HepG2 (cell line): ENCODE results near the gene ASGR1. TPM values are rescaled to one million over a fixed set of nuclear protein-coding genes. Genes with fewer than 3 reads are reported as not detected.

ENCODE experiments used
- MAFF ChIP-seq: IDR thresholded peaks from 2 replicates; pipeline ENCODE4 v1.6.1; 2011; ENCODE audit warnings: low read depth, low read length, improper control_type of control experiment
- MYNN ChIP-seq: sonication (generic); formaldehyde crosslinking; IDR thresholded peaks from 2 replicates; pipeline ENCODE4 v1.4.0; 2020; ENCODE audit warnings: mild to moderate bottlenecking, low read depth, missing genetic modification reagents
- NCOA5 ChIP-seq: sonication (generic); formaldehyde crosslinking; IDR thresholded peaks from 2 replicates; pipeline ENCODE4 v1.4.0; 2020; ENCODE audit warnings: missing genetic modification reagents
- NR2F1 ChIP-seq, 2 experiments: fragments of 450-650 bp in 1 of 2; formaldehyde crosslinking in 1 of 2; IDR thresholded peaks; 2 replicates each; pipeline versions ENCODE4 v1.5.0 to v1.6.1; 2016 to 2020; ENCODE audit warnings: mild to moderate bottlenecking in 1 of 2, missing compliant biosample characterization in 1 of 2, missing genetic modification reagents in 1 of 2, moderate library complexity in 1 of 2
- NR2F2 ChIP-seq: IDR thresholded peaks from 2 replicates; pipeline ENCODE4 v1.6.1; 2012; ENCODE audit warnings: low read depth, inconsistent platforms, borderline replicate concordance
- PITX1 ChIP-seq: sonication (generic); formaldehyde crosslinking; IDR thresholded peaks from 2 replicates; pipeline ENCODE4 v1.5.1; 2020; ENCODE audit warnings: mild to moderate bottlenecking, missing genetic modification reagents
- PRDM15 ChIP-seq: sonication (generic); formaldehyde crosslinking; IDR thresholded peaks from 2 replicates; pipeline ENCODE4 v1.4.0; 2020; ENCODE audit warnings: missing genetic modification reagents
- RCOR2 ChIP-seq: IDR thresholded peaks from 2 replicates; pipeline ENCODE4 v1.6.1; 2016; ENCODE audit warnings: missing biosample characterization, missing genetic modification reagents
- RFX3 ChIP-seq: IDR thresholded peaks from 2 replicates; pipeline ENCODE4 v1.6.1; 2016; ENCODE audit warnings: missing biosample characterization, missing genetic modification reagents
- RXRA ChIP-seq: sonication (generic); formaldehyde crosslinking; IDR thresholded peaks from 2 replicates; pipeline ENCODE4 v1.5.1; 2020; ENCODE audit warnings: missing genetic modification reagents
- RXRB ChIP-seq: IDR thresholded peaks from 2 replicates; pipeline ENCODE4 v1.6.1; 2016; ENCODE audit warnings: borderline replicate concordance, missing genetic modification reagents, missing compliant biosample characterization
- SIN3B ChIP-seq: fragments of 150-350 bp; IDR thresholded peaks from 2 replicates; pipeline ENCODE4 v1.6.1; 2014; ENCODE audit warnings: low read length
- SMC3 ChIP-seq: IDR thresholded peaks from 2 replicates; pipeline ENCODE4 v1.6.1; 2011; ENCODE audit warnings: low read length, improper control_type of control experiment
- SOX5 ChIP-seq: IDR thresholded peaks from 2 replicates; pipeline ENCODE4 v1.6.1; 2016; ENCODE audit warnings: borderline replicate concordance
- SP4 ChIP-seq: sonication (generic); formaldehyde crosslinking; IDR thresholded peaks from 2 replicates; pipeline ENCODE4 v1.8.1; 2023; ENCODE audit warnings: mild to moderate bottlenecking, missing genetic modification reagents
- TMF1 ChIP-seq: sonication (generic); formaldehyde crosslinking; IDR thresholded peaks from 2 replicates; pipeline ENCODE4 v1.8.1; 2022; ENCODE audit warnings: low read depth, missing genetic modification reagents
- ZNF552 ChIP-seq: sonication (generic); formaldehyde crosslinking; IDR thresholded peaks from 2 replicates; pipeline ENCODE4 v1.9.0; 2022; ENCODE audit warnings: missing genetic modification reagents, mild to moderate bottlenecking, borderline replicate concordance
- ZNF589 ChIP-seq: sonication (generic); formaldehyde crosslinking; conservative IDR thresholded peaks from 2 replicates; pipeline ENCODE4 v1.8.0; 2022; ENCODE audit warnings: mild to moderate bottlenecking, moderate library complexity, missing genetic modification reagents
- ZNF605 ChIP-seq: sonication (generic); formaldehyde crosslinking; IDR thresholded peaks from 2 replicates; pipeline ENCODE4 v1.8.0; 2022; ENCODE audit warnings: mild to moderate bottlenecking, missing genetic modification reagents
- ZNF616 ChIP-seq: sonication (generic); formaldehyde crosslinking; IDR thresholded peaks from 2 replicates; pipeline ENCODE4 v1.5.0; 2020; ENCODE audit warnings: low read depth, mild to moderate bottlenecking, missing genetic modification reagents
- ZNF878 ChIP-seq: sonication (generic); formaldehyde crosslinking; IDR thresholded peaks from 2 replicates; pipeline ENCODE4 v1.8.1; 2023; ENCODE audit warnings: mild to moderate bottlenecking, missing genetic modification reagents, moderate library complexity
- polyA plus RNA-seq, 8 experiments: library from polyadenylated mRNA; depleted of rRNA in 3 of 8; stranded (reverse) in 7 of 8; unstranded in 1 of 8; fragments of >200 nt; fragmentation: Illumina TruSeq in 4 of 8; extraction: Trizol in 4 of 8; gene quantifications; 2 replicates each; pipeline versions ENCODE4 v1.2.1 to v1.2.3, GENCODE V29; 2011 to 2016; ENCODE audit warnings: low read depth in 4 of 8, missing spikeins in 1 of 8, mixed read lengths in 1 of 8; ENCODE audit not compliant: insufficient read depth in 1 of 8
- total RNA-seq, 5 experiments: library from RNA; depleted of rRNA; stranded (reverse); fragments of >200 nt; fragmentation: Illumina TruSeq; extraction: Trizol; gene quantifications; 2 replicates each; pipeline ENCODE4 v1.2.3, GENCODE V29; 2016; ENCODE audit warnings: low read depth in 1 of 5
- TF ChIP-seq, protein P1 (sequence below): sonication (generic); formaldehyde crosslinking; IDR thresholded peaks from 2 replicates; pipeline ENCODE4 v1.5.0; 2020; ENCODE audit warnings: mild to moderate bottlenecking, missing genetic modification reagents, borderline replicate concordance
- TF ChIP-seq, protein P2 (sequence below): IDR thresholded peaks from 2 replicates; pipeline ENCODE4 v1.6.1; 2016; ENCODE audit warnings: mild to moderate bottlenecking
- TF ChIP-seq, protein P3 (sequence below): sonication (generic); IDR thresholded peaks from 2 replicates; pipeline ENCODE4 v1.6.1; 2016; ENCODE audit warnings: low read depth, borderline replicate concordance

ASGR1 gene
- total and polyA plus RNA-seq, 2 of the 13 experiments (the other 11 are each of a cell fraction or from before 2014, with no cell fraction given) = 353 to 796 TPM

DNA sequence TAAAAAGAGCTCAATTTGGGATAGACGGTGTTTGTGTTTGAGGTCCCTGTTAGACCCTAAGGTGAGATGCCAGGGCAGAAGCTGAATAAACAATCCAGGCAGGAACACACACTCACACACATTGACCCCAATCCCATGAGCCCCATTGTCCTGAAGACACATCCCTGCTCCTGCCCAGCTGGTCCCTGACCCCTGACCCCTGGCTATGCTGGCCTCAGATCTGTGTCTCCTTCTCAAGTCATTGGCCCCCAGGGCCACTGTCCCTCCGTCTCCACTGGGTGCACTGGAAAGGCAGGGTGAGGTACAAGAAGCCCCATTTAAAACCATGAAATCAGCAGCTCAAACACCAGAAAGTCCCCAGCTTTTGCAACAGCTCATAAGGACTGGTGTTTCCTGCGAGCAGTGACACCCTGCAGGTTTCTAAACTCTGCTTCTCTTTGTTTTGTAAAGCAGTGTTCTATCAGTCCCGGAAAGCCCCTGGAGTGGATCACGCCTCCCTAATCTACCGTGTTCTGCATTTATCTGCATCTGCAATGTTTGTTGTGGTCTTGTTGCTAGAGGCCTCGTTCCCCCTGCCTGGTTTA, 46.6 kb downstream of the ASGR1 start (continued):
- TF ChIP-seq RCOR2 = no peak
- TF ChIP-seq, protein P1, sequence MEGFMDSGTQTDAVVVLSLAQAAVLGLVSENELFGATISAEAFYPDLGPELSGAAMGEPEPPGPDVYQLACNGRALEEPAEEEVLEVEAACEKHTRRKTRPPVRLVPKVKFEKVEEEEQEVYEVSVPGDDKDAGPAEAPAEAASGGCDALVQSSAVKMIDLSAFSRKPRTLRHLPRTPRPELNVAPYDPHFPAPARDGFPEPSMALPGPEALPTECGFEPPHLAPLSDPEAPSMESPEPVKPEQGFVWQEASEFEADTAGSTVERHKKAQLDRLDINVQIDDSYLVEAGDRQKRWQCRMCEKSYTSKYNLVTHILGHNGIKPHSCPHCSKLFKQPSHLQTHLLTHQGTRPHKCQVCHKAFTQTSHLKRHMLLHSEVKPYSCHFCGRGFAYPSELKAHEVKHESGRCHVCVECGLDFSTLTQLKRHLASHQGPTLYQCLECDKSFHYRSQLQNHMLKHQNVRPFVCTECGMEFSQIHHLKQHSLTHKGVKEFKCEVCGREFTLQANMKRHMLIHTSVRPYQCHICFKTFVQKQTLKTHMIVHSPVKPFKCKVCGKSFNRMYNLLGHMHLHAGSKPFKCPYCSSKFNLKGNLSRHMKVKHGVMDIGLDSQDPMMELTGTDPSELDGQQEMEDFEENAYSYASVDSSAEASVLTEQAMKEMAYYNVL (CRISPR knock-in tag) = 0 out of 2 replicates have a peak, but pooled peaks have one; percentile 57
- TF ChIP-seq PRDM15 (CRISPR knock-in tag) = no peak
- TF ChIP-seq SIN3B = no peak
- TF ChIP-seq ZNF605 (CRISPR knock-in tag) = no peak
- TF ChIP-seq SP4 (CRISPR knock-in tag) = no peak
- TF ChIP-seq MYNN (CRISPR knock-in tag) = no peak
- no peak for TF ChIP-seq ZNF878 (CRISPR knock-in tag)
- no peak for TF ChIP-seq NCOA5
- peak; percentile 80; the same call in 1 of the 2 replicates for TF ChIP-seq SOX5 (CRISPR knock-in tag)
- TF ChIP-seq NR2F2 = peak; percentile 85; the same call in 1 of the 2 replicates
- TF ChIP-seq RFX3 = no peak
- TF ChIP-seq ZNF616 (CRISPR knock-in tag) = no peak
- no peak for TF ChIP-seq ZNF589 (CRISPR knock-in tag)
- no peak for TF ChIP-seq ZNF552 (CRISPR knock-in tag)
- TF ChIP-seq, protein P2, sequence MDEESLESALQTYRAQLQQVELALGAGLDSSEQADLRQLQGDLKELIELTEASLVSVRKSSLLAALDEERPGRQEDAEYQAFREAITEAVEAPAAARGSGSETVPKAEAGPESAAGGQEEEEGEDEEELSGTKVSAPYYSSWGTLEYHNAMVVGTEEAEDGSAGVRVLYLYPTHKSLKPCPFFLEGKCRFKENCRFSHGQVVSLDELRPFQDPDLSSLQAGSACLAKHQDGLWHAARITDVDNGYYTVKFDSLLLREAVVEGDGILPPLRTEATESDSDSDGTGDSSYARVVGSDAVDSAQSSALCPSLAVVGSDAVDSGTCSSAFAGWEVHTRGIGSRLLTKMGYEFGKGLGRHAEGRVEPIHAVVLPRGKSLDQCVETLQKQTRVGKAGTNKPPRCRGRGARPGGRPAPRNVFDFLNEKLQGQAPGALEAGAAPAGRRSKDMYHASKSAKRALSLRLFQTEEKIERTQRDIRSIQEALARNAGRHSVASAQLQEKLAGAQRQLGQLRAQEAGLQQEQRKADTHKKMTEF (CRISPR knock-in tag) = no peak
- TF ChIP-seq PITX1 = peak; percentile 84; the same call in 1 of the 2 replicates
- TF ChIP-seq RXRB = peak; percentile 51; the same call in 1 of the 2 replicates
- no peak for TF ChIP-seq MAFF
- no peak for TF ChIP-seq SMC3
- TF ChIP-seq TMF1 (CRISPR knock-in tag) = no peak
- TF ChIP-seq RXRA = peak; percentile 47; the same call in 1 of the 2 replicates
- peak; percentile 71 to 87 for TF ChIP-seq NR2F1 (CRISPR knock-in tag; IDR thresholded peaks at IDR 0.05)
- TF ChIP-seq, protein P3, sequence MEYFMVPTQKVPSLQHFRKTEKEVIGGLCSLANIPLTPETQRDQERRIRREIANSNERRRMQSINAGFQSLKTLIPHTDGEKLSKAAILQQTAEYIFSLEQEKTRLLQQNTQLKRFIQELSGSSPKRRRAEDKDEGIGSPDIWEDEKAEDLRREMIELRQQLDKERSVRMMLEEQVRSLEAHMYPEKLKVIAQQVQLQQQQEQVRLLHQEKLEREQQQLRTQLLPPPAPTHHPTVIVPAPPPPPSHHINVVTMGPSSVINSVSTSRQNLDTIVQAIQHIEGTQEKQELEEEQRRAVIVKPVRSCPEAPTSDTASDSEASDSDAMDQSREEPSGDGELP = peak; percentile 96
